K562 (cell line): ENCODE results near the gene YOD1. TPM values are rescaled to one million over a fixed set of nuclear protein-coding genes. Genes with fewer than 3 reads are reported as not detected.

Source experiments
- CBFB ChIP-seq: sonication (generic); formaldehyde crosslinking; IDR thresholded peaks from 2 replicates; pipeline ENCODE4 v1.4.0; 2020; ENCODE audit warnings: mild to moderate bottlenecking, missing genetic modification reagents
- CBX3 ChIP-seq, 2 experiments: IDR thresholded peaks; 1 replicate in 1 of 2; 2 replicates in 1 of 2; pipeline ENCODE4 v1.6.1; 2012; ENCODE audit warnings: inconsistent platforms in 2 of 2, low read length in 2 of 2, borderline replicate concordance in 1 of 2, control low read depth in 1 of 2
- GTF2B ChIP-seq: IDR thresholded peaks from 2 replicates; pipeline ENCODE4 v1.6.1; 2011; ENCODE audit not compliant: insufficient read length; ENCODE audit errors: extremely low read depth
- MAFG ChIP-seq: fragments of 450-650 bp; conservative IDR thresholded peaks from 2 replicates; pipeline ENCODE4 v1.6.1; 2016; ENCODE audit warnings: missing genetic modification characterization, missing compliant biosample characterization
- PHF20 ChIP-seq: fragments of 450-650 bp; IDR thresholded peaks from 2 replicates; pipeline ENCODE4 v1.6.1; 2018; ENCODE audit not compliant: partially characterized antibody
- WHSC1 ChIP-seq: IDR thresholded peaks from one replicate; pipeline ENCODE4 v1.6.1; 2012; ENCODE audit warnings: low read length, control low read depth, inconsistent platforms
- ZBTB11 ChIP-seq, 3 experiments: fragments of 200-800 bp in 1 of 3; fragments of 250-450 bp in 1 of 3; fragments of 450-650 bp in 1 of 3; sonication (Bioruptor Pico) in 1 of 3; sonication (Bioruptor generic) in 1 of 3; formaldehyde crosslinking in 1 of 3; IDR thresholded peaks; 2 replicates each; pipeline versions ENCODE4 v1.6.1 to v1.8.0; 2016 to 2022; ENCODE audit warnings: mild to moderate bottlenecking in 2 of 3, missing genetic modification characterization in 2 of 3, missing compliant biosample characterization in 1 of 3, moderate library complexity in 1 of 3
- ZNF583 ChIP-seq: fragments of 250-450 bp; sonication (Bioruptor Pico); IDR thresholded peaks from 2 replicates; pipeline ENCODE4 v1.4.0; 2020
- polyA plus RNA-seq, 8 experiments: library from polyadenylated mRNA; depleted of rRNA in 4 of 8; stranded (reverse) in 5 of 8; unstranded in 3 of 8; fragments of >200 nt; fragmentation: Nextera tagmentation in 2 of 8; fragmentation: Illumina TruSeq in 1 of 8; extraction: Ambion mirVana in 2 of 8; extraction: Trizol in 1 of 8; gene quantifications; 2 replicates each; pipeline versions ENCODE4 v1.2.1 to v1.2.3, GENCODE V29; 2011 to 2014; ENCODE audit warnings: inconsistent platforms in 1 of 8, missing spikeins in 1 of 8
- total RNA-seq, 7 experiments: library from RNA; depleted of rRNA in 6 of 7; stranded (reverse); fragments of >200 nt in 6 of 7; fragmentation: Illumina TruSeq in 2 of 7; extraction: Trizol in 2 of 7; gene quantifications; 2 replicates each; pipeline versions ENCODE4 v1.2.1 to v1.2.3, GENCODE V29; 2011 to 2021; ENCODE audit warnings: low replicate concordance in 1 of 7
- TF ChIP-seq, protein P1 (sequence below): fragments of 450-650 bp; IDR thresholded peaks from 2 replicates; pipeline ENCODE4 v1.6.1; 2016; ENCODE audit warnings: mild to moderate bottlenecking, moderate library complexity

YOD1 gene
- total and polyA plus RNA-seq, 9 of the 15 experiments (the other 6 are each of a cell fraction or from before 2014, with no cell fraction given), result 18.2 to 78.1 (median 46.9) TPM

DNA sequence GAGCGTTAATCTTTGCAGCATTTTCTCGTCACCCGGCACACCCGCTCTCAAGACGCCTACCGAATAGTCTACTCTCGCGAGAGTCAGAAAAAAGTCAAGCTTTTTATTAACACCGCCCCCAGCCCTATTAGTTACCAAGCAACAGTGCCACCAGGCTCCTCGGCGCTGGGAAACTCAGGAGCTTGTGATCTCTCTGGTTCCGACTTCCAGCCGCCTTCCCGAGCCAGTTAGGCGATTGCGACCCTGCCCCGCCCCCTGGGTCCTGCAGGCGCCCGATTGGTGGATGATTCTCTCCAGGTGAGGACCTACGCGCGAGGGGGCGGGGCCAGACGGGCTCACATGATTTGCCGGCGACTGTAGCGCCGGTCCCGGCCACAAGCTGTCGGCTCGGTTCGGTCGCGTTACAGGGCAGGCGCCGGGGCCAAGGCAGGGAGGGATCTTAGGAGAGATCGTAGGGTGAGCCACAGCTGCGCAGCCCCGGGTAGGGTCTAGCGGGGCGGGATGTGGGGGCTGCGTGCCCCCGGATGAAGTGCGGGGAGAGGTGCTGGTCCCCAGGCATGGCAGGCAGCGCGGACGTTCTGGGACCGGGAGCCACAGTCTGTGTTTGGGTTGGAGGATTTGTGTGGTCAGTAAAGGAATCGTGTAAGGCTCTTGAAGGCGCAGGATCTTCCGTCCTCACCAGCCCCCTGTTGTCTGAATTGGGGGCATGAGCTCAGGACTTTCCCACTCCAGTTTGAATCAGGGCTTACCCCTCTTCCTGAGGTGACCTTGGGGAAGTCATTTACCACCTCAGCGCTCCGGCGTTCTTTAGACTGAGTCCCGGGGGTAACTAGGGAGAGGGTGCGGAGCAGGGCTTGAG, 2.1 kb upstream of the YOD1 start, which contains the start of gene PFKFB2 (continued):
- TF ChIP-seq, protein P1, sequence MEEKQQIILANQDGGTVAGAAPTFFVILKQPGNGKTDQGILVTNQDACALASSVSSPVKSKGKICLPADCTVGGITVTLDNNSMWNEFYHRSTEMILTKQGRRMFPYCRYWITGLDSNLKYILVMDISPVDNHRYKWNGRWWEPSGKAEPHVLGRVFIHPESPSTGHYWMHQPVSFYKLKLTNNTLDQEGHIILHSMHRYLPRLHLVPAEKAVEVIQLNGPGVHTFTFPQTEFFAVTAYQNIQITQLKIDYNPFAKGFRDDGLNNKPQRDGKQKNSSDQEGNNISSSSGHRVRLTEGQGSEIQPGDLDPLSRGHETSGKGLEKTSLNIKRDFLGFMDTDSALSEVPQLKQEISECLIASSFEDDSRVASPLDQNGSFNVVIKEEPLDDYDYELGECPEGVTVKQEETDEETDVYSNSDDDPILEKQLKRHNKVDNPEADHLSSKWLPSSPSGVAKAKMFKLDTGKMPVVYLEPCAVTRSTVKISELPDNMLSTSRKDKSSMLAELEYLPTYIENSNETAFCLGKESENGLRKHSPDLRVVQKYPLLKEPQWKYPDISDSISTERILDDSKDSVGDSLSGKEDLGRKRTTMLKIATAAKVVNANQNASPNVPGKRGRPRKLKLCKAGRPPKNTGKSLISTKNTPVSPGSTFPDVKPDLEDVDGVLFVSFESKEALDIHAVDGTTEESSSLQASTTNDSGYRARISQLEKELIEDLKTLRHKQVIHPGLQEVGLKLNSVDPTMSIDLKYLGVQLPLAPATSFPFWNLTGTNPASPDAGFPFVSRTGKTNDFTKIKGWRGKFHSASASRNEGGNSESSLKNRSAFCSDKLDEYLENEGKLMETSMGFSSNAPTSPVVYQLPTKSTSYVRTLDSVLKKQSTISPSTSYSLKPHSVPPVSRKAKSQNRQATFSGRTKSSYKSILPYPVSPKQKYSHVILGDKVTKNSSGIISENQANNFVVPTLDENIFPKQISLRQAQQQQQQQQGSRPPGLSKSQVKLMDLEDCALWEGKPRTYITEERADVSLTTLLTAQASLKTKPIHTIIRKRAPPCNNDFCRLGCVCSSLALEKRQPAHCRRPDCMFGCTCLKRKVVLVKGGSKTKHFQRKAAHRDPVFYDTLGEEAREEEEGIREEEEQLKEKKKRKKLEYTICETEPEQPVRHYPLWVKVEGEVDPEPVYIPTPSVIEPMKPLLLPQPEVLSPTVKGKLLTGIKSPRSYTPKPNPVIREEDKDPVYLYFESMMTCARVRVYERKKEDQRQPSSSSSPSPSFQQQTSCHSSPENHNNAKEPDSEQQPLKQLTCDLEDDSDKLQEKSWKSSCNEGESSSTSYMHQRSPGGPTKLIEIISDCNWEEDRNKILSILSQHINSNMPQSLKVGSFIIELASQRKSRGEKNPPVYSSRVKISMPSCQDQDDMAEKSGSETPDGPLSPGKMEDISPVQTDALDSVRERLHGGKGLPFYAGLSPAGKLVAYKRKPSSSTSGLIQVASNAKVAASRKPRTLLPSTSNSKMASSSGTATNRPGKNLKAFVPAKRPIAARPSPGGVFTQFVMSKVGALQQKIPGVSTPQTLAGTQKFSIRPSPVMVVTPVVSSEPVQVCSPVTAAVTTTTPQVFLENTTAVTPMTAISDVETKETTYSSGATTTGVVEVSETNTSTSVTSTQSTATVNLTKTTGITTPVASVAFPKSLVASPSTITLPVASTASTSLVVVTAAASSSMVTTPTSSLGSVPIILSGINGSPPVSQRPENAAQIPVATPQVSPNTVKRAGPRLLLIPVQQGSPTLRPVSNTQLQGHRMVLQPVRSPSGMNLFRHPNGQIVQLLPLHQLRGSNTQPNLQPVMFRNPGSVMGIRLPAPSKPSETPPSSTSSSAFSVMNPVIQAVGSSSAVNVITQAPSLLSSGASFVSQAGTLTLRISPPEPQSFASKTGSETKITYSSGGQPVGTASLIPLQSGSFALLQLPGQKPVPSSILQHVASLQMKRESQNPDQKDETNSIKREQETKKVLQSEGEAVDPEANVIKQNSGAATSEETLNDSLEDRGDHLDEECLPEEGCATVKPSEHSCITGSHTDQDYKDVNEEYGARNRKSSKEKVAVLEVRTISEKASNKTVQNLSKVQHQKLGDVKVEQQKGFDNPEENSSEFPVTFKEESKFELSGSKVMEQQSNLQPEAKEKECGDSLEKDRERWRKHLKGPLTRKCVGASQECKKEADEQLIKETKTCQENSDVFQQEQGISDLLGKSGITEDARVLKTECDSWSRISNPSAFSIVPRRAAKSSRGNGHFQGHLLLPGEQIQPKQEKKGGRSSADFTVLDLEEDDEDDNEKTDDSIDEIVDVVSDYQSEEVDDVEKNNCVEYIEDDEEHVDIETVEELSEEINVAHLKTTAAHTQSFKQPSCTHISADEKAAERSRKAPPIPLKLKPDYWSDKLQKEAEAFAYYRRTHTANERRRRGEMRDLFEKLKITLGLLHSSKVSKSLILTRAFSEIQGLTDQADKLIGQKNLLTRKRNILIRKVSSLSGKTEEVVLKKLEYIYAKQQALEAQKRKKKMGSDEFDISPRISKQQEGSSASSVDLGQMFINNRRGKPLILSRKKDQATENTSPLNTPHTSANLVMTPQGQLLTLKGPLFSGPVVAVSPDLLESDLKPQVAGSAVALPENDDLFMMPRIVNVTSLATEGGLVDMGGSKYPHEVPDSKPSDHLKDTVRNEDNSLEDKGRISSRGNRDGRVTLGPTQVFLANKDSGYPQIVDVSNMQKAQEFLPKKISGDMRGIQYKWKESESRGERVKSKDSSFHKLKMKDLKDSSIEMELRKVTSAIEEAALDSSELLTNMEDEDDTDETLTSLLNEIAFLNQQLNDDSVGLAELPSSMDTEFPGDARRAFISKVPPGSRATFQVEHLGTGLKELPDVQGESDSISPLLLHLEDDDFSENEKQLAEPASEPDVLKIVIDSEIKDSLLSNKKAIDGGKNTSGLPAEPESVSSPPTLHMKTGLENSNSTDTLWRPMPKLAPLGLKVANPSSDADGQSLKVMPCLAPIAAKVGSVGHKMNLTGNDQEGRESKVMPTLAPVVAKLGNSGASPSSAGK, result peak; percentile 84
- peak; percentile 52 to 98 (median 96); a peak in 5 of 6 replicates for TF ChIP-seq ZBTB11 (CRISPR knock-in tag; IDR thresholded peaks at IDR 0.05)
- no peak for TF ChIP-seq WHSC1
- no peak for TF ChIP-seq GTF2B
- no peak for TF ChIP-seq CBFB (CRISPR knock-in tag)
- TF ChIP-seq CBX3 (IDR thresholded peaks at IDR 0.05; ENCODE audit: borderline replicate concordance in 1 of 2, low read length in 2 of 2), result 0 out of 3 replicates have a peak, but pooled peaks of 1 of the 2 experiments have one; percentile 44
- 0 out of 2 replicates have a peak, but pooled peaks have one; percentile 9 for TF ChIP-seq ZNF583
- peak; percentile 77 for TF ChIP-seq PHF20
- TF ChIP-seq MAFG (tag), result no peak
